GM23248 (cell line): ENCODE measurements around the gene PARL. TPM values are rescaled to one million over a fixed set of nuclear protein-coding genes. Genes with fewer than 3 reads are reported as not detected.

ENCODE experiments used
- DNase-seq: peaks from one replicate; pipeline ENCODE4 v3.0.0-alpha.2; 2015
- H2AFZ ChIP-seq: fragments of 200-600 bp; sonication (generic); 2 replicates; pipeline ENCODE4 v1.6.1; 2016; ENCODE audit warnings: antibody characterized with exemption
- H3F3A ChIP-seq: fragments of 200-600 bp; sonication (generic); 2 replicates; pipeline ENCODE4 v1.6.1; 2016; ENCODE audit warnings: mild to moderate bottlenecking, antibody characterized with exemption, mixed run types; ENCODE audit not compliant: insufficient read depth
- H3K27ac ChIP-seq: fragments of 200-600 bp; sonication (generic); 2 replicates; pipeline ENCODE4 v1.5.1; 2016; ENCODE audit warnings: mild to moderate bottlenecking
- H3K27me3 ChIP-seq: fragments of 200-600 bp; sonication (generic); replicated peaks from 2 replicates; pipeline ENCODE4 v1.6.1; 2016; ENCODE audit warnings: mild to moderate bottlenecking; ENCODE audit not compliant: insufficient read depth
- H3K36me3 ChIP-seq: fragments of 200-600 bp; sonication (generic); 2 replicates; pipeline ENCODE4 v1.6.1; 2016; ENCODE audit warnings: low read depth, mild to moderate bottlenecking
- H3K4me1 ChIP-seq: fragments of 200-600 bp; sonication (generic); 2 replicates; pipeline ENCODE4 v1.6.1; 2016; ENCODE audit warnings: mild to moderate bottlenecking; ENCODE audit not compliant: insufficient read depth
- H3K4me2 ChIP-seq: fragments of 200-600 bp; sonication (generic); one replicate; pipeline ENCODE4 v1.6.1; 2016; ENCODE audit warnings: mild to moderate bottlenecking; ENCODE audit not compliant: unreplicated experiment
- H3K4me3 ChIP-seq: fragments of 200-600 bp; sonication (generic); 2 replicates; pipeline ENCODE4 v1.5.1; 2016; ENCODE audit warnings: mild to moderate bottlenecking
- H3K79me2 ChIP-seq: fragments of 200-600 bp; sonication (generic); 2 replicates; pipeline ENCODE4 v1.6.1; 2016; ENCODE audit warnings: mild to moderate bottlenecking; ENCODE audit not compliant: insufficient read depth
- H3K9ac ChIP-seq: fragments of 200-600 bp; sonication (generic); 2 replicates; pipeline ENCODE4 v1.6.1; 2016; ENCODE audit warnings: mild to moderate bottlenecking
- H3K9me2 ChIP-seq: fragments of 200-600 bp; sonication (generic); 2 replicates; pipeline ENCODE4 v1.6.1; 2016; ENCODE audit warnings: mixed run types, mild to moderate bottlenecking, moderate library complexity; ENCODE audit not compliant: insufficient read depth
- H3K9me3 ChIP-seq: fragments of 200-600 bp; sonication (generic); one replicate; pipeline ENCODE4 v1.6.1; 2017; ENCODE audit warnings: low read depth
- H4K20me1 ChIP-seq: fragments of 200-600 bp; sonication (generic); 2 replicates; pipeline ENCODE4 v1.6.0; 2016; ENCODE audit not compliant: insufficient read depth
- EZH2 ChIP-seq: fragments of 200-600 bp; sonication (generic); IDR thresholded peaks from 2 replicates; pipeline ENCODE4 v1.6.1; 2018; ENCODE audit warnings: antibody characterized with exemption, mild to moderate bottlenecking; ENCODE audit not compliant: insufficient read depth, poor library complexity, severe bottlenecking
- EZH2phosphoT487 ChIP-seq: fragments of 200-600 bp; sonication (generic); IDR thresholded peaks from 2 replicates; pipeline ENCODE4 v1.6.1; 2018; ENCODE audit warnings: antibody characterized with exemption, moderate library complexity, mild to moderate bottlenecking, low read depth; ENCODE audit not compliant: insufficient read depth
- WGBS, 2 experiments: methylation state at CpG; one replicate each; pipeline ENCODE4 v1.1.6; 2015 to 2017; ENCODE audit warnings: low lambda C conversion rate in 2 of 2, low coverage in 1 of 2; ENCODE audit errors: missing lambda C conversion rate in 2 of 2; 5-methylcytosine and 5-hydroxymethylcytosine counted together
- in situ Hi-C: fragments of 300-500 bp; cut with MboI; formaldehyde crosslinking; loops from 2 replicates; pipeline ENCODE4 v1.15.0; 2020
- polyA plus RNA-seq: library from polyadenylated mRNA; unstranded; fragments of >200 nt; fragmentation: Nextera tagmentation; extraction: Ambion mirVana; gene quantifications from 2 replicates; pipeline ENCODE4 v1.2.1, GENCODE V29; 2016
- total RNA-seq: library from RNA; depleted of rRNA; stranded (reverse); fragments of >200 nt; shearing (Covaris generic); gene quantifications from 2 replicates; pipeline ENCODE4 v1.2.3, GENCODE V29; 2014

The PARL gene
- total and polyA plus RNA-seq, 2 experiments from 2014 or later = 35.9 to 61.7 TPM

GRCh38 chr3:183814240-183814639 lies 70.4 kb downstream of the PARL start:
- H2AFZ ChIP-seq = no peak overlapping the region
- DNase-seq = no peak
- H4K20me1 ChIP-seq = no peaks in the 10 kb centered on the region
- no peaks in the 10 kb centered on the region for H3K9me2 ChIP-seq
- H3K4me3 ChIP-seq = no peak overlapping the region
- no peak overlapping the region for H3K27ac ChIP-seq
- H3K9me3 ChIP-seq = no peaks in the 10 kb centered on the region
- 41 to 69% methylated on average over 1 of the region's 1 CpG for WGBS, 2 experiments
- in situ Hi-C loops = no loop called here
- no peak overlapping the region for H3K4me2 ChIP-seq
- no peak overlapping the region for H3K9ac ChIP-seq
- H3K36me3 ChIP-seq = peaks cover 8% of the 10 kb centered on the region
- no peaks in the 10 kb centered on the region for H3K4me1 ChIP-seq
- H3K79me2 ChIP-seq = no peaks in the 10 kb centered on the region
- TF ChIP-seq EZH2phosphoT487 = no peak
- no peak for TF ChIP-seq EZH2
- H3K27me3 ChIP-seq = no peaks in the 10 kb centered on the region
- no peaks in the 10 kb centered on the region for H3F3A ChIP-seq

- Histone ChIP-seq H3K9ac (no peak overlapping the region), H3K36me3 (peaks cover 21% of the 10 kb centered on the region), H2AFZ (no peak overlapping the region), H3K4me1 (no peaks in the 10 kb centered on the region), H3K4me3 (no peak overlapping the region), H3K9me3 (no peaks in the 10 kb centered on the region), H3K79me2 (no peaks in the 10 kb centered on the region), H3K4me2 (no peak overlapping the region), H3K27ac (no peak overlapping the region), H3F3A (no peaks in the 10 kb centered on the region), H4K20me1 (no peaks in the 10 kb centered on the region), H3K9me2 (no peaks in the 10 kb centered on the region), H3K27me3 (no peaks in the 10 kb centered on the region)
- TF ChIP-seq EZH2phosphoT487 (no peak), EZH2 (no peak)
- no peak for DNase-seq
- in situ Hi-C loops = no loop called here
- 71 to 76% methylated on average over 8 of the region's 8 CpGs for WGBS, 2 experiments
These were observed 71.8 kb downstream of the PARL start for GRCh38 chr3:183812761-183813445.

GRCh38 chr3:183811638-183812037 lies 73.0 kb downstream of the PARL start:
- Histone ChIP-seq H3K4me1 (no peaks in the 10 kb centered on the region), H2AFZ (no peak overlapping the region), H4K20me1 (no peaks in the 10 kb centered on the region), H3K4me2 (no peak overlapping the region), H3K36me3 (peaks cover 33% of the 10 kb centered on the region), H3K9me2 (no peaks in the 10 kb centered on the region), H3K27me3 (no peaks in the 10 kb centered on the region), H3K4me3 (no peak overlapping the region), H3K79me2 (no peaks in the 10 kb centered on the region), H3K9me3 (no peaks in the 10 kb centered on the region), H3K27ac (no peak overlapping the region), H3K9ac (no peak overlapping the region), H3F3A (no peaks in the 10 kb centered on the region)
- no peak for DNase-seq
- 87 to 89% methylated on average over 11 of the region's 11 CpGs for WGBS, 2 experiments
- in situ Hi-C loops = no loop called here
- no peak for TF ChIP-seq EZH2phosphoT487
- no peak for TF ChIP-seq EZH2

- H3F3A ChIP-seq = no peaks in the 10 kb centered on the region
- no peak overlapping the region for H3K27ac ChIP-seq
- no peaks in the 10 kb centered on the region for H3K79me2 ChIP-seq
- no peaks in the 10 kb centered on the region for H3K27me3 ChIP-seq
- H3K36me3 ChIP-seq = peaks cover 33% of the 10 kb centered on the region
- no peak overlapping the region for H3K4me2 ChIP-seq
- in situ Hi-C loops = no loop called here
- TF ChIP-seq EZH2 = no peak
- TF ChIP-seq EZH2phosphoT487 = no peak
- no peaks in the 10 kb centered on the region for H3K9me2 ChIP-seq
- 95 to 96% methylated on average over 24 of the region's 24 CpGs for whole genome bisulfite sequencing, 2 experiments
- H3K9me3 ChIP-seq = no peaks in the 10 kb centered on the region
- H2AFZ ChIP-seq = no peak overlapping the region
- no peak for DNase-seq
- H3K9ac ChIP-seq = no peak overlapping the region
- H3K4me3 ChIP-seq = no peak overlapping the region
- H3K4me1 ChIP-seq = no peaks in the 10 kb centered on the region
- H4K20me1 ChIP-seq = no peaks in the 10 kb centered on the region
These were observed 73.8 kb downstream of the PARL start for GRCh38 chr3:183810643-183811594.
